Panc1 (cell line): ENCODE data around the gene CRYGS. TPM values are rescaled to one million over a fixed set of nuclear protein-coding genes. Genes with fewer than 3 reads are reported as not detected.

Experiments
- total RNA-seq: library from RNA; stranded (reverse); gene quantifications from one replicate; pipeline ENCODE4 v1.2.1, GENCODE V29; 2021; ENCODE audit not compliant: unreplicated experiment

Gene CRYGS
- total RNA-seq, 1 experiment from 2014 or later, result 2.8 TPM

Other genes starting within 250 kb of the CRYGS start
- gene DGKG, start 182.1 kb downstream of the CRYGS start, total RNA-seq, result 0.46 TPM
- 14.5 TPM for gene TBCCD1, start 23.0 kb upstream of the CRYGS start, total RNA-seq
- 87.9 TPM for gene DNAJB11, start 26.3 kb upstream of the CRYGS start, total RNA-seq
- gene AHSG, start 68.7 kb upstream of the CRYGS start, total RNA-seq, result 0.85 TPM
- gene FETUB, start 96.0 kb upstream of the CRYGS start, total RNA-seq, result not detected
- not detected for gene HRG, start 121.6 kb upstream of the CRYGS start, total RNA-seq
- gene KNG1, start 173.0 kb upstream of the CRYGS start, total RNA-seq, result 0.23 TPM
- 219 TPM for gene EIF4A2, start 239.2 kb upstream of the CRYGS start, total RNA-seq